ENCODE measurements around the gene PCDH1. TPM values are rescaled to one million over a fixed set of nuclear protein-coding genes. Genes with fewer than 3 reads are reported as not detected.

The PCDH1 gene
- total RNA-seq, 1 donor from 2014 or later = 7.9 TPM

DNA sequence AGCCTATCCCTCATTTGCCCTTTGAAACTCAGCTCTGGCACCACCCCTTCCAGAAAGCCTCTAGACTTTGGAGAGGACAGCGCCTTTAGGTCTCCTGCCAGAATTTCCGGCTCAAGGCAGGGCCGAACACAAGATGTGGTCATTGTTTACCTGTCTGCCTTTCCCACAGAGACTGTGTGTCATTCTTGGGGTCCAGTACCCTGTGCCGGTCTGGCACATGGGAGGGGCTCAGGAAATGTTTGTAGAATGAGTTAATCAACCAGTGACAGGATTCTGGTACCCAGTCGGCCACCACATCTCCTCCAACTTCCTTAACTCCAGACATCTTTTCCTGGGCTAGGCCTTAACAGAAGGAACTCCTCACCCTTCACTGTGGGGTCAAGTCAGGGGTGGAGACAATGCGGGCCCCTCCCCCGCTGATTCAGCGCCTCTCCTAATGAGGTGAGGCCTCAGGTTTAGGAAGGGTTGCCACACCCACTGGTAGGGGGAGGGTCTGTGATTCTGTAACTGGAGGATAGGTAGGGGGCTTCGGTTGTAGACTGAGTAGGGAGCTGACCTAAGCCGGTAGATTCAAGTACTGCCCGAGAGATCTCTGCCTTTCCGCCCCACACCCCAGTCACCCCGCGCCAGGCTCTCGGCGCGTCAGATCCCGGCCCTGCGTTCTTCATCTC lies 29.3 kb downstream of the PCDH1 start:
- peak overlapping the region; percentile 85 for H3K4me3 Mint-ChIP-seq (ENCODE audit: unreplicated experiment)
- TF ChIP-seq, protein P1, sequence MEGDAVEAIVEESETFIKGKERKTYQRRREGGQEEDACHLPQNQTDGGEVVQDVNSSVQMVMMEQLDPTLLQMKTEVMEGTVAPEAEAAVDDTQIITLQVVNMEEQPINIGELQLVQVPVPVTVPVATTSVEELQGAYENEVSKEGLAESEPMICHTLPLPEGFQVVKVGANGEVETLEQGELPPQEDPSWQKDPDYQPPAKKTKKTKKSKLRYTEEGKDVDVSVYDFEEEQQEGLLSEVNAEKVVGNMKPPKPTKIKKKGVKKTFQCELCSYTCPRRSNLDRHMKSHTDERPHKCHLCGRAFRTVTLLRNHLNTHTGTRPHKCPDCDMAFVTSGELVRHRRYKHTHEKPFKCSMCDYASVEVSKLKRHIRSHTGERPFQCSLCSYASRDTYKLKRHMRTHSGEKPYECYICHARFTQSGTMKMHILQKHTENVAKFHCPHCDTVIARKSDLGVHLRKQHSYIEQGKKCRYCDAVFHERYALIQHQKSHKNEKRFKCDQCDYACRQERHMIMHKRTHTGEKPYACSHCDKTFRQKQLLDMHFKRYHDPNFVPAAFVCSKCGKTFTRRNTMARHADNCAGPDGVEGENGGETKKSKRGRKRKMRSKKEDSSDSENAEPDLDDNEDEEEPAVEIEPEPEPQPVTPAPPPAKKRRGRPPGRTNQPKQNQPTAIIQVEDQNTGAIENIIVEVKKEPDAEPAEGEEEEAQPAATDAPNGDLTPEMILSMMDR (IDR thresholded peaks at IDR 0.05; ENCODE audit: partially characterized antibody, unreplicated experiment) = no peak
- peaks cover 2% of the 10 kb centered on the region for H3K9me3 Mint-ChIP-seq (ENCODE audit: unreplicated experiment)
- no peaks in the 10 kb centered on the region for H3K36me3 Mint-ChIP-seq (ENCODE audit: unreplicated experiment)
- peak overlapping the region; percentile 88 for H3K27ac Mint-ChIP-seq (ENCODE audit: unreplicated experiment)
- no peak for DNase-seq
- H3K4me1 Mint-ChIP-seq (ENCODE audit: low read depth, unreplicated experiment) = peaks cover 15% of the 10 kb centered on the region
- peaks cover 12% of the 10 kb centered on the region for H3K27me3 Mint-ChIP-seq (ENCODE audit: unreplicated experiment)

GRCh38 chr5:141846031-141846430 lies 32.2 kb downstream of the PCDH1 start:
- H3K4me3 Mint-ChIP-seq (ENCODE audit: unreplicated experiment) = peak overlapping the region; percentile 82
- H3K36me3 Mint-ChIP-seq (ENCODE audit: unreplicated experiment) = no peaks in the 10 kb centered on the region
- DNase-seq = peak; percentile 80
- TF ChIP-seq, protein P1 (IDR thresholded peaks at IDR 0.05; ENCODE audit: partially characterized antibody, unreplicated experiment) = no peak
- peaks cover 19% of the 10 kb centered on the region for H3K4me1 Mint-ChIP-seq (ENCODE audit: low read depth, unreplicated experiment)
- H3K9me3 Mint-ChIP-seq (ENCODE audit: unreplicated experiment) = peaks cover 1% of the 10 kb centered on the region
- peaks cover 13% of the 10 kb centered on the region for H3K27me3 Mint-ChIP-seq (ENCODE audit: unreplicated experiment)
- peak overlapping the region; percentile 89 for H3K27ac Mint-ChIP-seq (ENCODE audit: unreplicated experiment)

DNA sequence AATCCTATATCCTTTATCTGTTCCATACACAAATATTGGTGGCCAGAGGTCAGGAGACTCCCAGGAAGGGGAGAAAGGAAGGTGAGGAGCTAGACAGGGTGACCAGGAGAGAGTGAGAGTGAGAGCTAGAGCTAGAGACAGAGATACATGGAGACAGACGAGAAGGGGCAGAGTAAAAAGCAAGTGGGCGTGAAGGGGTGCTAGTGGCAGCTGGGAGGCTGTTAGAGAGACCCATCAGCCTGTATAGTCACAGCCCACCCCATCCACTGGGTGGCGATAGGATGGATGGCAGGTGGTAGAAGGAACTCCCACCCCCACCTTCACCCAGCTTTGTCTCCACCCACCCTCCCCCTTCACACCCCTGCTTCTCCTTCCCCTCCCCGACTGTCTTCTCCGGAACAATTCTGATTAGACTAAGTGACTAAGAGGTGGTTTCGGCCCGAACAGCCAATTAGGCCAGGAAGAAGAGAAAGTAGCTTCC lies 32.8 kb downstream of the PCDH1 start:
- no peak for DNase-seq
- H3K4me3 Mint-ChIP-seq (ENCODE audit: unreplicated experiment) = peak overlapping the region; percentile 68
- peak overlapping the region; percentile 89 for H3K27ac Mint-ChIP-seq (ENCODE audit: unreplicated experiment)
- TF ChIP-seq, protein P1 (IDR thresholded peaks at IDR 0.05; ENCODE audit: partially characterized antibody, unreplicated experiment) = no peak
- peaks cover 13% of the 10 kb centered on the region for H3K27me3 Mint-ChIP-seq (ENCODE audit: unreplicated experiment)
- peaks cover 19% of the 10 kb centered on the region for H3K4me1 Mint-ChIP-seq (ENCODE audit: low read depth, unreplicated experiment)
- H3K36me3 Mint-ChIP-seq (ENCODE audit: unreplicated experiment) = no peaks in the 10 kb centered on the region
- H3K9me3 Mint-ChIP-seq (ENCODE audit: unreplicated experiment) = peaks cover 1% of the 10 kb centered on the region

GRCh38 chr5:141844414-141845097 lies 33.7 kb downstream of the PCDH1 start:
- TF ChIP-seq, protein P1 (IDR thresholded peaks at IDR 0.05; ENCODE audit: partially characterized antibody, unreplicated experiment) = no peak
- peaks cover 19% of the 10 kb centered on the region for H3K4me1 Mint-ChIP-seq (ENCODE audit: low read depth, unreplicated experiment)
- peaks cover 13% of the 10 kb centered on the region for H3K27me3 Mint-ChIP-seq (ENCODE audit: unreplicated experiment)
- H3K27ac Mint-ChIP-seq (ENCODE audit: unreplicated experiment) = peak overlapping the region; percentile 46
- no peak overlapping the region for H3K4me3 Mint-ChIP-seq (ENCODE audit: unreplicated experiment)
- H3K36me3 Mint-ChIP-seq (ENCODE audit: unreplicated experiment) = no peaks in the 10 kb centered on the region
- H3K9me3 Mint-ChIP-seq (ENCODE audit: unreplicated experiment) = peaks cover 1% of the 10 kb centered on the region
- DNase-seq = no peak

All from glutamatergic neuron (in vitro differentiated cells).